Activated gamma-delta T cell treated with Interleukin-2 at 50 U/mL for 16 hours (primary cell): ENCODE results near the gene OR2T1.
"Not testable (repeated sequence)": the region's sequence is repeated elsewhere in the genome, so short reads cannot be mapped to it uniquely, and the experiment has no call there.

Experiments
- DNase-seq: peaks from one replicate; pipeline ENCODE4 v3.0.0-alpha.2; 2020

OR2T1 gene, protein sequence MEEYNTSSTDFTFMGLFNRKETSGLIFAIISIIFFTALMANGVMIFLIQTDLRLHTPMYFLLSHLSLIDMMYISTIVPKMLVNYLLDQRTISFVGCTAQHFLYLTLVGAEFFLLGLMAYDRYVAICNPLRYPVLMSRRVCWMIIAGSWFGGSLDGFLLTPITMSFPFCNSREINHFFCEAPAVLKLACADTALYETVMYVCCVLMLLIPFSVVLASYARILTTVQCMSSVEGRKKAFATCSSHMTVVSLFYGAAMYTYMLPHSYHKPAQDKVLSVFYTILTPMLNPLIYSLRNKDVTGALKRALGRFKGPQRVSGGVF

DNA sequence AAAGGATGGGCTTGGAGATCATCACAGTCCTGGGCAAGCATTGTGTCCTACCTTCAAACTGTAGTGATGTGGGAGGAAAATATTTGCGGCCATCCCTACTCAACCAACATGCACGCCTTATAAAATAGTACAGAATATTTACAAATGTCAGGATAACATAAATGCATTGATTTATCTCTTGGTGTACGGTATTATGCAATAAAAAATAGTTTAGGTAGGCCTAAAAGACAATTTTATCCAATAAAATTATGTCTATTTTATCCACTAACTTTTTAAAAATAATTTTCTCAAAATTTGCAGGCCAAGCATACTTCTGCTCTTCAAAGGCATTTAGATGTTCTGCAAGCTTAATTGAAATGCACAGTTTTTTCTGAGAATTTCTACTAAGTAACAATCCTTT is at the start of gene OR2T1:
Gene OR2T1, plus strand, starts transcription at position 301 of the 400 bp plus-strand sequence. CDS start 3,100 bp downstream, outside the sequence.
- no peak for DNase-seq

DNA sequence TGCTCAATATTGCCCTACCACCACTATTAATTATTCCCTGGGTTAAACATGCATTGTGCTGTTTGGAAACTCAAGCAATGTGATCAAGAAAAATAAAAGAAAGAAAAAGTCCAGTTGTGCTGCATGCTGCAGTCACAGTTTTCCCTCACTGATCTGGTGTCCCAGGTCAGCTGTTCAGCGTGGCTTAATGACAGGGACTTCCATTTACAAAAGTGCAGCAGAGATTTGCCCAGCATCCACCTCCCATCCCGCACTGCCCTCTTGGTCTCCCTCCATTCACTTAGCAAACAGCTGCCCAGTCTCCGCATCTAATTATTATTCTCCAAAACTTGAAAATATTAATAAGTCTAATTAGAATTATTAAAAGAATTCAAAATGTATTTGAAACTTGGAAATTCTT is 43.4 kb upstream of the OR2T1 start:
- no peak for DNase-seq

DNA sequence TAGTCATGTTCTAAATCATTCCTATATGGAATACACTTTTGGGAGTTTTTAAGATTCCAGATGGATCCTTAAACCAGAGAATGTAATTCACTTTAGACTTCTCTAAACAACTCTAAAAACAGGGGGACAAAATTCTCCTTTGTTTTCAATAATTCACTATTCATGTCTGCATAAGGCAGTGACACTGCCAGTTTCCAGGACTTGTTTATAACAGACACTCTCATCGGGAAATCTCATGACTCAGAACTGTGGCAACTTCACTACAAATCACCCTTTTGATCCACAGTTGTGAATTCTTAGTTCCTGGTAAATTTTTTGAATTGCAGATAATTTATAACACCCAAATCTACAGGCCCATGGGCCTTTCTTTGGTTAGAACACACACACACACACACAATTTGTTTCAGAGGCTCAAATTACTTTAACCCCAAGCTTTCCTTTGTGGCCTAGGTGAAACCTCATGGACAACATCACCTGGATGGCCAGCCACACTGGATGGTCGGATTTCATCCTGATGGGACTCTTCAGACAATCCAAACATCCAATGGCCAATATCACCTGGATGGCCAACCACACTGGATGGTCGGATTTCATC is 41.6 kb upstream of the OR2T1 start, which contains the start of gene OR2T4:
Gene OR2T4, plus strand, starts transcription at position 545 of the 595 bp plus-strand sequence. Its CDS starts 0 bp downstream, at position 545.
- DNase-seq, result no peak

DNA sequence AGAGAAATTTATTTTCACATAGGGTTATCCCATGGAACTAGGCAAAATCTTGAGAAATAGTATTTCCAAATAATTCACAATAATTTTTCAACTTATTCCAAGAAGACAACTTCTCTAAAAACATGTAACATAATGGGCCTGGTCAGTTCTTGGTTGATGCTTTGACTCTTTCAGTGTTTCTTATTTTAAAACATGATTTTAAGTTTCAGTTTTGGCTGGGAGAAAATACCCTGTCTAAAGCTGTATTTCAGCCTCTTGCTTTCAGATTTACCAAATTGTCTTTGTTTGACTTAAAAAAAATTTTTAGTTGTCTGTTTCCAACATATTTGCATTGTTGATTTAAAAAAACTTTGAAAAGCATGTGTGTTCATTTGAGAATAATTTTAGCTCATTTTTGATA is 36.2 kb upstream of the OR2T1 start:
- no peak for DNase-seq

DNA sequence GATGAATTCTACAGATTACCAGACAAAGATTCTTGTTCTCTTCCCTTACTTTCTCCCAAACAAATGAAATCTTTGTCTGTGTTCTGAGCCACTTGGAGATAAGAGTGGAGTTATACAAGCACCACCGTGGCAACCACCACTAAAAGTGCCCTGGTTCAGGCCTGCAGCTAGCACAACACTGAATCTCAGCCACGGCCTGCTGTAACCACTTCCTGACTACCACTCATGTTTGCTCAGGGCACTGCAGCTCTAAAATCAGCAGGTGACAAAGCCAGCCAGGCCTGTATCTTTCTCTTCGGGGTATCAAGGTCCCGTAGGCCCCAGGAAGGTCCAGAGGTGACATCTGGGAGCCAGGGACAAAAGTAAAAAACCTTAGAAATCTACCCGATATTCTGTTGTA is 30.5 kb upstream of the OR2T1 start:
- DNase-seq, result no peak

DNA sequence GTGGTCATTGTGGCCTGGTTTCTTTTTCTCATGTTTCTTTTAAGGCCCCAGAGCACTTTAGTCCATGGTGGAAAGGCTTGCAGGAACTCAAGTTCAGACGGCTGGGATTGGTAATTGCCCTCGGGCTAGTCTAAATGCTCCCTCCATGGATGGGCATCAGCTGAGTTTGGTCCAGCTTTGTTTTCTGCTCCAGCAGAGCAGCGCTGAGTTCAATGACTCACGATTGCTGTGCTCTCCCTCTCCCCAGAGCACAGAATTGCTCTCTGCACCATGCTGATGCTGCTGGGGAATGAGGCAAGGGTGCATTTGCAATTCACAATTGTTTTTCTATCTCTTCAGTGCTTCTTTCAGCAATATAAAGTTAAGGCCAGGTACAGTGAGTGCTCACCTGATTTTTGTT is 29.1 kb upstream of the OR2T1 start:
- DNase-seq, result no peak

DNA sequence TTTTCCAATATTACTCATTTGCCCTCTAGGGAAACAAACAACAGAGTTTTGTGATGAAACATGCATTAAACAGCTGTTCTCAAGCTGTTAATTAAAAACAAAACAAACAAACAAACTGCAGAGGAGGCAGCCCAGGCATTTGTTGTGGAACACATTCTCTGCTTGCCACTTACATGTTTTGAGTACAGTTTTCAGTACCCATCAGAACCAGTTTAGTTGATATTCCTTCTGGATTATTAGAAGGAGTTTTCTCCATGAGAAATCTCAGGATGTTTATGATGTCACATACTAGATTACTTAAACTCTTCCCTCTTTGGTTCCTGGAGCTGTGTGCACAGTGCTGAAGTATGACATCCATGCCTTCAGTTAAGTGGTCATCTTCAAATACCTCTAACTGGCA is 27.4 kb upstream of the OR2T1 start, which contains the start of gene OR2T6:
Gene OR2T6, plus strand, starts transcription at position 301 of the 400 bp plus-strand sequence. CDS start 11,863 bp downstream, outside the sequence.
- no peak for DNase-seq

DNA sequence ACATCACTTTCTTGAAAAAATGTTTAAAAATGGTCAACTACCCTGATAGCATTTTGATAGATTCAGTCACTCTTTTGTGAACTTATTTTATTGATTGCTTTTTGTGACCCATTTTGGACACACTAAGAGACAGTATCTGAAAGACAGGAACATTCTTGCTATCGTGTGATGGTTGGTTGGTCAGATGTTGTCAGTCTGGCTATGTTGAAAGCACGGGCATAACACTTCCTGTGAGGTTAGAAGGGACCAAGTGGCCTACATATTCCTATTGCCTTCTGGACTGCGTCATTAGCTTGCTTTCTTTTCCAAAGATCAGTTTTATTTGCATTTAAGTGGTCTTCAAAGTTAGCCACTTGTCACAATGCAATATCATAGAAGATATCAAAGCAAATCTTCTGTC is 25.9 kb upstream of the OR2T1 start:
- no peak for DNase-seq

DNA sequence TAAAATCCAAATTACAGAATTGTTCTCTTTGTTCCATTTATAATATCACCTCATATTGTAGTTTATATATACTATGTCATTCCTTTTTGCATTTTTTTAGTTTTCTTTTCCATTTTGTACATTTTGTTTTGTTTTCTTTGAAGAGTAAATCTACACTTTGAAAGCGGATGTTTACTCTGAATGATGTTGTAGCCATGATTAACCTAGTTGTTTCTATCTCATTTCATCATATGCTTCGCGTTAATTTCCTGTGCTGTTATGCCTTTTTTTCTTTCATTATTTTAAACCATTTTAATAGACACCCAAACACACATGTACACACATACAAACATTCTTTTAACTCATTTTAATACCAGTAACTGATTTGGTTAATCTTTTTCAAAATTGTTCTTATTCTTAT is 22.0 kb upstream of the OR2T1 start:
- no peak for DNase-seq

DNA sequence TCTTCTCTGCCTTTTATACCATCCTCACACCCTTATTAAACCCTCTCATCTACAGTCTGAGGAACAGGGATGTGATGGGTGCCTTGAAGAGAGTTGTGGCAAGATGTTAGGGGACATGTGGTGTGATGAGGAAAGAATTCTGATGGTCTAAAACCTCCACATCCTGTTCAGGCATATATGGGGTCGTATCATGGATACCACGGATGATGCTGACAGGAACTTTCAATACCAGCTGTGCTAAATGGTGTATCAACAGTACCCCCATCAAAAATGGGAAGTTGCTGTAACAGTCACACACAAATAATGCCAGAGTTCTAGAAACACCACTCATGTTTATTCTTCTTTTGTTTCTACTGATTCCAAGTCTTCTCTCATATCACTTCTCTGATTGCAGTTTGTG is 14.4 kb upstream of the OR2T1 start:
- no peak for DNase-seq

DNA sequence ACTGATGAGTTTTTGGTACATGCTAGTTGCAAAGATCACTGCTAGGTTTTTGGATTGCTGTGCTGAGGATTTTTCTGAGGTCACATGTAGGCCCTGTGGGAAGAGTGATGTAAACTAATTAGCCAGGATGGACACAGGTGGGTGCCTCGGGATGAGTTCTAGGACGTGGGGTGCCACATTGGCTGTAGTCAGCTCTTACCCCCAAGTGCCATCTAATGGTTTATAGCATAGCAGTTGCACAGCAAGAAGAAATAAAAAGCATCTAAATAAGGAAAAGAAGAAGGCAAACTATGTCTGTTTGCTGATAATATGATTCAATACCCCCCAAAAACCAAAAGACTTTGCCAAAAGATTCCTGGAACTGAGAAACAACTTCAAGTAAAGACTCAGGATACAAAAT is 9.8 kb upstream of the OR2T1 start:
- no peak for DNase-seq

DNA sequence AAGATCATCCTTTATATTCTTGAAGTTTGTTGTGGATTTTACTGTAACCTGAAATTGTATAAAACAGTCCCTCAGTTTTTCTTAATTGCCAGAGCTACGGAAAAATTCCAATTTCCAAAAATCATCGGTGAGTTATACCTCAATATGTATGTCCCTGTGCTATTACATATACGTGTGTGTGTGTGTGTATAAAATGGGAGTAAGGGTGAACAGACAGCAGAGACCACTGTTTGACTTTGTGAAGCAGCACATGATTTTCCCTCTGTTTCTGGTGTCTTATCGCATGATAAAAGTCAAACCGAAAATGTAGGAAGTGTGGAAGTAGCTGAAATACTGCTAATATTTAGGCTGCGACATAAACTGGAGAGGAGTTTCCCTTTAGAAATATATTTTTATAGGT is 1.2 kb downstream of the OR2T1 start:
- DNase-seq, result no peak

DNA sequence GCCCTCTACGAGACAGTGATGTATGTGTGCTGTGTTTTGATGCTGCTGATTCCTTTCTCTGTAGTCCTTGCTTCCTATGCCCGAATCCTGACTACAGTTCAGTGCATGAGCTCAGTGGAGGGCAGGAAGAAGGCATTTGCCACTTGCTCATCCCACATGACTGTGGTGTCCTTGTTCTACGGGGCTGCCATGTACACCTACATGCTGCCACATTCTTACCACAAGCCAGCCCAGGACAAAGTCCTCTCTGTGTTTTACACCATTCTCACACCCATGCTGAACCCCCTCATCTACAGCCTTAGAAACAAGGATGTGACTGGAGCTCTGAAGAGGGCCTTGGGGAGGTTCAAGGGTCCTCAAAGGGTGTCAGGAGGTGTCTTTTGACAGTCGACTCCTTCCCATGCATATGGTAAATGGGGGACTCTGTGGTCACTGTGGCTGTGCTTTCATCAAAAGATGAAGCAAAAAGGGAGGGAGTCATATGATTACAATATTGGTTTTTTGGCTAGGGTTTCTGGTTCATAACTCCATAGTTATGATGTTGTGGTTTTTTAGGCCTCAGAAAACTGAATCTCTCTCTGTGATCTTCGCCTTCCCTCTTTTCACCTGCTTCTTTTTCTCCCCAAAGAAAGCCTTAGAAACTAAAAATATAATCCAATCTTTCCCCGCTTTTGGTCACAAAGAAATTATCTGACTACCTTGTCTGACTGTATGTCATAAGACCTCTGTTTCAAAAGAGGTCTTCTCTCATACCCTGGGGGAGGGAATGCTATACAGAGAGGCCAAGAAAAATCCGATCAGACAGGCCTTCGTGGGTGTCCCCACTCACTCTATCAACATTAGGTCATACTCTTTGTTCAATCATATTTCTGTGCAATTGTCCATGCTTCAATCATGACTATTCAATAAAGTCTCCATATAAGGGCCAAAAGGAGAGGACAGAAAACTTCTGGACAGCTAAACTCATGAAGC is 4.2 kb downstream of the OR2T1 start:
- DNase-seq, result no peak

DNA sequence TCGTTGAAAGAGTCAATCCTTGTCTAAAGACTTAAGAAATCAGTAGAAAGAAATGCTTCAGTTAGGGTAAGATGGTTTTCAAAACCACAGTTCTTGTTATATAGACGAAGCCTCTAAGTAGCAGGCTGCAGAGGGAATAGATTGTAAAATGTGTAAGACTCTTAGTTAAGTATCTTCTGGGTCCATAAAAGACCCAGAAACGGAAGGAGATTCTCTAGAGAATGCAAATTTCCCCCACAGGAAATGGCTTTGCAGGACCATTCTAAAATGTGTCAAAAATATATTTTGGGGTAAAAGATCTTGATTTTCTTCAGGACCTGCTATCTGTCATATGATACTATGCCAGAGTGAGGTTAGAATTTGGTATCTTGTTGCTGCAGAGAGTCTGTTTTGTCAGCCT is 13.4 kb downstream of the OR2T1 start:
- DNase-seq, result no peak

DNA sequence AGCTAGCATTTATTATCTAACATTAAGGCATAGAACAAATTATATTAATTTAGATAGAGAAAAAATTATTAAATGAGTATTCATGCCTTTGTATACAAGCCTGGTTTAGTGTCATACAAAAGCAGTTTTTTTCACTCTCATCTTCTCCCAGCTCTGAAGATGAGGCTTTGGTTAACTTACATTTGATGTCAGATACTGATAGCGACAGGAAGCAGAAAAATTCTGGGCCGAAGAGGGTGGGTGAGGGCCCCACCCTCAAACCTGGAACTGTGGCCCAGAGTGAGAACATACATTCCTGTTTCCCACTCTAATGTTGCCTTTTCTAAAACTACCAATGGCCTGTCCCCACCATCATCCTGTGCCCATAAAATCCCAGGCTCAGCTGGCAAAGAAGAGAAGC is 15.0 kb downstream of the OR2T1 start:
- DNase-seq, result no peak

DNA sequence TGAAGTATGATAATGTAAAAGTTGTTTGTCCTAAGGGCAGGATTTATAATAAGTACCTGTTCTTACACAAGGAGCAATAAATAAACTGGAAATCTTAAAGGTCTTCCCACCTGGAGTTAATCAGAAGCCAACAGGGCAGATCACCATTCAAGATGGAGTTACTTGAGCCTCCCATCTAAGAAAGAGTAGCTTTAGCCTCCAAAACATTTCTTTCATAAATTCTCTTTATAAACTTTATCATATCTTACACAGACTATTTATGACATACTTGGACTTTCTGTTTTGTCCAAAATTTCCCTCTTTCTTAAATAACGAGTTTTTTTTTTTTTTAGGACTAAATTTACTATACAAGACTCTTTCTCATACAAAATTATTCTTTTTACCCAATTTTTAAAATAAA is 18.5 kb downstream of the OR2T1 start:
- no peak for DNase-seq

DNA sequence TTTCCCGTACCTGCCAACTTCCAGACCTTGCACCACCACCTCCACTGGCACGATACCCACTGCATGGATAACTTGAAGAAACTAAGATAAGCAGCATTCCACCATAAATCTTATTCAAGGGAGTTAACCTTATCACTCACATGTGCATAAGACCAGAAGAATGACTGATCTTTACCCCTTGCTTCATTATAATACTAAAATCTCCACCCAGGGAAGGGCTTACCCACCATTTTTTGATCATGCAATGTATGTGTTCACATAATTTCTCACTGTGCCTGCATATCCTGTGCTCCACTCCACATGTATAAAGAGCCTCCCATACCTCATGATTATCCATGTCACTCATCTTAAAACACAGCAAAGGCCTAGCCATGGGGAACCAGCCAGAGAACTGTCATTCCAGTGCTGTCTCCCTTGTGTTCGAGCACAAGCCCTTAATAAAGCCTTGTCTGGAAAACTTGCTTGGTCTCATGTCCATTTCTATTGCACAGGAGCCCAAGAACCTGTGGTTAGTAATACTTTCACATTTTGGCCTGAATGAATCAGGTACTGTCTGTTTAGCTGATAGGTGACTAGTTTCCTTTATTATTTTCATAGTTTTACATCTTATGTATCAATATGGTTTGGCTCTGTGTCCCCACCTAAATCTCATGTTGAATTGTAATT is 24.8 kb downstream of the OR2T1 start:
- DNase-seq, result not testable (repeated sequence)

DNA sequence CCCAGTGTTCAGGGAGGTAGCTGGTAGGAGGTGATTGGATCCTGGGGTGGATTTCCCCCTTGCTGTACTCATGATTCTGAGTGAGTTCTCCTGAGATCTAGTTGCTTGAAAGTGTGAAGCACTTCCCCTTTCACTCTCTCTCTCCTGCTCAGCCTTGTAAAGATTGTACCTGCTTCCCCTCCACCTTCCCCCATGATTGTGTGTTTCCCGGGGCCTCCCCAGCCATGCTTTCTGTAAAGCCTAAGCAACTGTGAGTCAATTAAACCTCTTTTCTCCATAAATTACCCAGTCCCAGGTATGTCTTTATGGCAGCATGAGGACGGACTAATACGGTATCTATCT is 25.3 kb downstream of the OR2T1 start:
- DNase-seq, result not testable (repeated sequence)

DNA sequence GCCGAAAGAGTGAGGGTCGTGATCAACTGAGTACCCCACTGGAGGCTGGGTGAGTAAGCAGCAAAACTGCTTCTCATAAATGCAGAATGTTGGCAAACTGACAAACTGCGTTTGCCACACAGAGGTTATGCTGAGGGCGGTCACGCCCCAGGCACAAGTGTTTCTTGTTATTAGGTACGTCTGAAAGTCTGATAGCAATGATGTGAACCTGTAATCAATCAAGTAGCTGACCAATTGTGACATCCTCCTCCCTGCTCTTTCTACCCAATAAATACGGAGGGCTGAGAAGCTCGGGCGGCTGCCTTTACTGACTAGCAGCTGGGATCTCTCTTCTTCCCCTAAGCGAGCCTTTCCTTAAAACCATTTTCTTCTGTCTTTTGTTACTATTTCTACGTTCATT is 28.8 kb downstream of the OR2T1 start:
- DNase-seq, result not testable (repeated sequence)

DNA sequence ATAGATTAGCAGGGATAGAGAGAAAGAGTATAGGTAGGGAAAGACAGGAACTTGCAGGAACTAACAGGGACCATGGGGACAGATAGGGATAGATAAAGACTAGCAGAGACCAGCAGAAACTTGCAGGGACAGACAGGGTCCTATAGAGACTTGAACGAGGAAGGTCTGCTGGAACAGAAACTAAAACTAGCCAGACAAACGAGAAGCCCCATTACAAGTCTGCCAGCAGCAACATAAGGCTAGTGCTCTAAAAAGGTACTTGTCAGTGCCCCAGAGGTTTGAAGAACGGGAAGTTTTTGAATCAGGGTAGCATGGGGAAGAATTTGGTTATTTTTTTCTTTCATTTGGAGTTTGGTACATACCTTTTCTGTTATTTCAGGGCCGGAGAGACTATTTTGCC is 29.4 kb downstream of the OR2T1 start:
- DNase-seq, result not testable (repeated sequence)

DNA sequence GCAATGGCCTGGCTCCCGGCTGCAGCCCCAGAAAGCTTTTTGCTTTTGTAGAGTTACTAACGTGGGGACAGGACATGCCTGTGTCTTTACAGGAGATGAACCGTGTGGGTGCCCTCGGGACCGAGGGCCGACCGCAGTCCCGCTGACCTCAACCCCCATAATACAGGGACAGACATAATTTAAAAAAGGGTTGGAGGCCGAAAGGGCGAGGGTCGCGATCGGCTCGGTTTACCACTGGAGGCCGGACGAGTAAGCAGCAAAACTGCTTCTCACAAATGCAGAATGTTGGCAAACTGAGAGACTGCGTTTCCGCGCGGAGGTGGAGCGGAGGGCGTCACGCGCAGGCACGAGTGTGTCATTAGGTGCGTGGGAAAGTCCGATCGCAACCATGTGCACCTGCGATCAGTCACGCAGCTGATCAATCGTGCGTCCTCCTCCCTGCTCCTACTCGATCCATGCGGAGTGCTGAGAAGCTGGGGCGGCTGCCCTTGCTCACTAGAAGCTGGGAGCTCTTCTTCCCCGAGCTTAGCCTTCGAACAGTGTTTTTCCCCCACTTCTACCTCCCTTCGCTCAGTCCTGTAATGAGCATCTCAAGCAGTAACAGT is 31.1 kb downstream of the OR2T1 start:
- DNase-seq, result not testable (repeated sequence)

DNA sequence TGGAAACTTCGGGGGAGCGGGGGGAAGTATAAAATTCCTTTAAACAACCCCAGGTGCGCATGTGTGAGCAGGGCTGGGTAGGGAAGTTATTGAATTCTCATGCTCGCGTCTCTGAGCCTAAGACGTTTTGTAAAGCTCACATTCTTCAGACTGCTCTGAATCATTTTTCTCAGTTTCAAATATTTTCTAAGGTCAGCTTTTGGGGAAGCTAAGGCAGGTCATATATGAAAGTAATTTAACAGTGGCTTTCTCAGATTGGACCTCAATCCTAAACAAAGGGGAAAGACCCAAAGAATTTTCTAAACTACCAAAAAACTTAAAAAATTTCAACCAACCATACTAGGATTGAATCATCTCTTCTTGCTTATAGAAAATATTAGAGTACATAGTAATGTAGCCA is 32.1 kb downstream of the OR2T1 start:
- not testable (repeated sequence) for DNase-seq
